Measurements from ENCODE around the gene SLC35A2. TPM values are rescaled to one million over a fixed set of nuclear protein-coding genes. Genes with fewer than 3 reads are reported as not detected.

Gene SLC35A2
- total RNA-seq, 6 experiments from 2014 or later = 15.0 to 19.5 (median 17.3) TPM

DNA sequence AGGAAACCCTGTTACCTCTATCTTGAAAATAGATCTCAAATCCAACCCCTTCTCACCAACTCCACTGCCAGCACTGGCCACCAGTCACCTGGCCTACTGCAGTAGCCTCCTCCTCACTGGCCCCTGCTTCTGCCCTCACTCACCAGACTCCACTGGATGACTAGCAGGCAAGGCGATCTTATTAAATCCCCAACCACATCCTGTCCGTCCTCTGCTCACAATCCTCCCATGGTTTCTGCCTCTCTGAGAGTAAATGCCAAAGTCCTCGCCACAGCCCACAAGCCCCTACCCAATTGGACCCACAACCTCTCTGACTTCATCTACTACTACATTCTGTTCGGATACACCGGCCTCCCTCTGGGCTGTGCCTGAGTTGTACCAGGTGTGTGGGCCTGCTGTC lies 12.8 kb upstream of the SLC35A2 start:
- intact Hi-C loops (cut with DNase I) = no loop called here
- Histone ChIP-seq H3K36me3 (peaks cover 0 to 17% (median 0%) of the 10 kb centered on the region in 4 donors), H3K4me3 (no peak overlapping the region), H3K27ac (no peak overlapping the region), H3K4me1 (no peaks in the 10 kb centered on the region), H3K27me3 (no peaks in the 10 kb centered on the region), H3K9me3 (no peaks in the 10 kb centered on the region)
- TF ChIP-seq POLR2A (IDR thresholded peaks at IDR 0.05) (no peak), CTCF (IDR thresholded peaks at IDR 0.05) (no peak)
- DNase-seq (no peak), ATAC-seq (no peak)
- 79% methylated on average over 5 of the region's 5 CpGs for WGBS (ENCODE audit: insufficient coverage, low coverage, low lambda C conversion rate, missing lambda C conversion rate)

- Histone ChIP-seq H3K9me3 (no peaks in the 10 kb centered on the region), H3K4me1 (no peaks in the 10 kb centered on the region), H3K27me3 (no peaks in the 10 kb centered on the region), H3K27ac (no peak overlapping the region), H3K36me3 (peaks cover 0 to 17% (median 0%) of the 10 kb centered on the region in 4 donors), H3K4me3 (no peak overlapping the region)
- no peak for DNase-seq
- WGBS (ENCODE audit: insufficient coverage, low coverage, low lambda C conversion rate, missing lambda C conversion rate) = 0% methylated on average over 1 of the region's 13 CpGs
- TF ChIP-seq CTCF (IDR thresholded peaks at IDR 0.05) (no peak), POLR2A (IDR thresholded peaks at IDR 0.05) (no peak)
- intact Hi-C loops (cut with DNase I) = no loop called here
- ATAC-seq = no peak
Measured at GRCh38 chrX:48923771-48924170, 12.3 kb upstream of the SLC35A2 start.

DNA sequence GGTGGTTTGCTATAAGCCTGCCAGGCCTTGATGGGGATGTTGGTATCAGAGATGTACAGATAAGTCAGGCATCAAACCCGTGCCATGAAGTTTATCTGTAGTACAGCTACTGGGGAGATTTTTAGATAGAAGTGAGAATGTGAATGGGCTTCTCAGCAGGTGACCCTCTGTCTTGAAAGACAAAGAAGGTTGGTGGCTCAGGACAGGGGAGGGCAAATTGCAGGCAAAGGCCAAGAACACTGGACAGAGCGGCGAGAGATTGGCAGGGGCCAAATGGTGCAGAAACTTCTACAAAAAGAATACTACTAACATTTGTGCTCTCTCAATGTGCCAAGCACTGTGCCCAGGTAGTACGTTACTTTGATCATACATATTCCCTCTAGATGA lies 9.3 kb upstream of the SLC35A2 start:
- WGBS (ENCODE audit: insufficient coverage, low coverage, low lambda C conversion rate, missing lambda C conversion rate) = 68% methylated on average over 4 of the region's 4 CpGs
- intact Hi-C loops (cut with DNase I) = no loop called here

GRCh38 chrX:48919947-48920717 lies 8.7 kb upstream of the SLC35A2 start:
- no peaks in the 10 kb centered on the region for H3K9me3 ChIP-seq
- DNase-seq = no peak
- ATAC-seq = no peak
- H3K4me1 ChIP-seq = no peaks in the 10 kb centered on the region
- TF ChIP-seq POLR2A (IDR thresholded peaks at IDR 0.05) (no peak), CTCF (IDR thresholded peaks at IDR 0.05) (no peak)
- 32% methylated on average over 8 of the region's 8 CpGs for WGBS (ENCODE audit: insufficient coverage, low coverage, low lambda C conversion rate, missing lambda C conversion rate)
- no peak overlapping the region for H3K4me3 ChIP-seq
- H3K27ac ChIP-seq = no peak overlapping the region
- H3K36me3 ChIP-seq = peaks cover 0 to 9% (median 0%) of the 10 kb centered on the region in 4 donors
- intact Hi-C loops (cut with DNase I) = no loop called here
- H3K27me3 ChIP-seq = no peaks in the 10 kb centered on the region

More for the DNA sequence above, 9.3 kb upstream of the SLC35A2 start:
- Histone ChIP-seq H3K4me3 (no peak overlapping the region), H3K36me3 (peaks cover 0 to 13% (median 0%) of the 10 kb centered on the region in 4 donors), H3K9me3 (no peaks in the 10 kb centered on the region), H3K27ac (no peak overlapping the region), H3K27me3 (no peaks in the 10 kb centered on the region), H3K4me1 (no peaks in the 10 kb centered on the region)
- ATAC-seq (no peak), DNase-seq (no peak)
- TF ChIP-seq POLR2A (IDR thresholded peaks at IDR 0.05) (no peak), CTCF (IDR thresholded peaks at IDR 0.05) (no peak)

Data from right lobe of liver (tissue), 6 donors.